Duodenal mucosa (tissue), 2 donors: ENCODE measurements around the gene CNTNAP2.

Experiments
- H3K27ac ChIP-seq: one replicate; pipeline ENCODE4 v1.7.0; 2013; ENCODE audit warnings: low read depth, low read length
- H3K27me3 ChIP-seq, 2 donors: one replicate each; pipeline ENCODE4 v1.7.0; 2013; ENCODE audit warnings: low read length in 2 of 2, control low read depth in 1 of 2; ENCODE audit not compliant: insufficient read depth in 2 of 2, control insufficient read depth in 1 of 2
- H3K36me3 ChIP-seq, 2 donors: one replicate each; pipeline ENCODE4 v1.7.0; 2013; ENCODE audit warnings: low read length in 2 of 2, control low read depth in 1 of 2; ENCODE audit not compliant: insufficient read depth in 2 of 2, control insufficient read depth in 1 of 2
- H3K4me1 ChIP-seq, 2 donors: one replicate each; pipeline ENCODE4 v1.7.0; 2013; ENCODE audit warnings: low read length in 2 of 2, control low read depth in 1 of 2; ENCODE audit not compliant: insufficient read depth in 2 of 2, control insufficient read depth in 1 of 2
- H3K4me3 ChIP-seq, 2 donors: one replicate each; pipeline ENCODE4 v1.7.0; 2013; ENCODE audit warnings: low read length in 2 of 2, low read depth in 1 of 2
- H3K9ac ChIP-seq, 2 donors: one replicate each; pipeline ENCODE4 v1.7.0; 2013; ENCODE audit warnings: low read length in 2 of 2, low read depth in 1 of 2
- H3K9me3 ChIP-seq, 2 donors: one replicate each; pipeline ENCODE4 v1.7.0; 2013; ENCODE audit warnings: low read length in 2 of 2, control low read depth in 1 of 2; ENCODE audit not compliant: control insufficient read depth in 1 of 2

CNTNAP2 gene

DNA sequence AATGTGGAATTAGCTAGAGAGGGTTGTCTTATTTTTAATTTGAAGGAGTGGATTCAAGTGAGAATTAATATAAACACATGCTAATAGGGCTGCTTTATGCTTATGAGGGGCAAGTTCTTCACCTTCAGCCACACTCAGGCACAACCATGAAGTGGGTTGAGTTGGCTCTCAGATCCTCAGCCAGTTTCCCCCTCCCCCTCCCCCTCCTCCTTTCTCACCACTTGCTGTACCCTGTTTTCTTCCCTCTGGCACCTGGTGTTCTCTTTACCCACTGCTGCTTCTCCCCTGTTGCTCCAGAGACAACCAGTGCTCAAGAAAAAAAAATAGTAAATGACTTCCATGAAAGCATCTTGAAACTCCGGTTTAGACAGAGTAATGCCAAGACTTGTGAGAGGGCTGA lies 1083.3 kb downstream of the CNTNAP2 start:
- H3K27ac ChIP-seq = no peak overlapping the region
- H3K9ac ChIP-seq = no peak overlapping the region
- no peaks in the 10 kb centered on the region for H3K36me3 ChIP-seq
- H3K9me3 ChIP-seq = peaks cover 0 to 5% of the 10 kb centered on the region in 2 donors
- H3K4me3 ChIP-seq = no peak overlapping the region
- H3K4me1 ChIP-seq = no peaks in the 10 kb centered on the region
- H3K27me3 ChIP-seq = no peaks in the 10 kb centered on the region

DNA sequence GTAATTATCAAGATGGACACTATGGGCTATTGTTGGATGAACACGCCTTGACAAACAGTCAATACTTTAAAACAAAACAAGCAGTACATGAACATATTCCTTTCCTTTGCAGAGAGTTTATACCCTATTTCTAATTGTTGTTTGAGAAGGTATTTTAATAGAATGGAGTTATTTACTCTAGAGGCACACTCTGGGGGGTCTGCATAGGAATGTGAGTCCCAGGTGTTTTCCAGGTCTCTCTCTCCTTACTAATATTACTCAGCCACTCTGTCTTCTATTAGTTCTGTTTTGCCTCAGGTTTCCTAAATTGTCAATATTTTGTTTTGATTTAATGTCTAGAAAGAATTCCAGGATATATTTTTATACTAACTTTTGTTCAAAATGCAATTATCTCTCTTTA lies 1091.4 kb downstream of the CNTNAP2 start:
- no peaks in the 10 kb centered on the region for H3K27me3 ChIP-seq
- H3K4me1 ChIP-seq = no peaks in the 10 kb centered on the region
- H3K9ac ChIP-seq = no peak overlapping the region

DNA sequence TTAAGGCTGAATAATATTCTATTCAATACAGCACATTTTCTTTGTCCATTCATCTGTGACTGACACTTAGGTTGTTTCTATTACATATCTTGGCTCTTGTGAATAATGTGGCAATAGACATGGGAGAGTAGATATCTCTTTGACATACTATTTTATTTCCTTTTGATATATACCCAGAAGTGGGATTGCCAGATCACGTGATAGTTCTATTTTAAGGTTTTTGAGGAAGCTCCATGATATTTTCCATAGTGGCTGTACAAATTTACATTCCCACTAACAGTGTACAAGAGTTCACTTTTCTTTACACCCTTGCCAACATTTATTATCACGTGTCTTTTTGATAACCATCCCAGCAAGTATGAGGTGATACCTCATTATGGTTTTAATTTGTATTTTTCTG lies 1114.7 kb downstream of the CNTNAP2 start:
- H3K4me3 ChIP-seq = no peak overlapping the region
- no peaks in the 10 kb centered on the region for H3K36me3 ChIP-seq
- no peak overlapping the region for H3K9ac ChIP-seq
- H3K27ac ChIP-seq = no peak overlapping the region
- no peaks in the 10 kb centered on the region for H3K27me3 ChIP-seq
- H3K4me1 ChIP-seq = no peaks in the 10 kb centered on the region
- peaks cover 0 to 2% of the 10 kb centered on the region in 2 donors for H3K9me3 ChIP-seq

More for the DNA sequence above, 1091.4 kb downstream of the CNTNAP2 start:
- no peak overlapping the region for H3K4me3 ChIP-seq
- H3K36me3 ChIP-seq = no peaks in the 10 kb centered on the region
- H3K27ac ChIP-seq = no peak overlapping the region
- no peaks in the 10 kb centered on the region for H3K9me3 ChIP-seq

GRCh38 chr7:147235645-147236382 lies 1119.2 kb downstream of the CNTNAP2 start:
- peaks cover 0 to 2% of the 10 kb centered on the region in 2 donors for H3K9me3 ChIP-seq
- no peak overlapping the region for H3K9ac ChIP-seq
- no peak overlapping the region for H3K4me3 ChIP-seq
- H3K27ac ChIP-seq = no peak overlapping the region
- no peaks in the 10 kb centered on the region for H3K4me1 ChIP-seq
- H3K36me3 ChIP-seq = no peaks in the 10 kb centered on the region
- no peaks in the 10 kb centered on the region for H3K27me3 ChIP-seq

GRCh38 chr7:147240468-147240867 lies 1123.9 kb downstream of the CNTNAP2 start:
- H3K4me1 ChIP-seq = no peaks in the 10 kb centered on the region
- H3K36me3 ChIP-seq = no peaks in the 10 kb centered on the region
- H3K9me3 ChIP-seq = peaks cover 0 to 2% of the 10 kb centered on the region in 2 donors
- no peak overlapping the region for H3K4me3 ChIP-seq
- no peak overlapping the region for H3K9ac ChIP-seq
- H3K27ac ChIP-seq = no peak overlapping the region
- no peaks in the 10 kb centered on the region for H3K27me3 ChIP-seq

GRCh38 chr7:147245274-147245673 lies 1128.7 kb downstream of the CNTNAP2 start:
- no peak overlapping the region for H3K4me3 ChIP-seq
- no peak overlapping the region for H3K9ac ChIP-seq
- no peaks in the 10 kb centered on the region for H3K36me3 ChIP-seq
- H3K4me1 ChIP-seq = no peaks in the 10 kb centered on the region
- H3K9me3 ChIP-seq = no peaks in the 10 kb centered on the region
- no peaks in the 10 kb centered on the region for H3K27me3 ChIP-seq
- H3K27ac ChIP-seq = no peak overlapping the region

DNA sequence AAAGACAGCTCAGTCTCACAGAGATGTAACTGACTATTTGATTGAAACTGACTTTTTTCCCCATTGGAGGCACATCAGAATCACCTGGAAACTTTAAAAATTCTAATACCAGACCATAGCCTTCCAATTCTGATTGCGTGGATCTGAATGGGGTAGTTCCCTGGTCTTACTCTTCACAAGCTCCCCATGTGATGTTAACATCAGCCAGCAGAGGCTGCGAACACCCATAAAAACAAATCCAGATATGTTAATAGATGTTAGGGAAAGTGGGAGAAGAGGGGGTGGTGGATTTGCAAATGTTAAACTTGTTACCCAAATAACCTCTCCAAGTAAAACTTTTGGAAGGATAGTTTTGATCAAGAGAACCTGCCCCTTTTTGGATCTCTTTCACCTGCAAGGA lies 1133.4 kb downstream of the CNTNAP2 start:
- H3K4me1 ChIP-seq = no peaks in the 10 kb centered on the region
- H3K36me3 ChIP-seq = no peaks in the 10 kb centered on the region
- no peaks in the 10 kb centered on the region for H3K27me3 ChIP-seq
- no peak overlapping the region for H3K4me3 ChIP-seq
- no peak overlapping the region for H3K9ac ChIP-seq
- H3K27ac ChIP-seq = no peak overlapping the region
- no peaks in the 10 kb centered on the region for H3K9me3 ChIP-seq

GRCh38 chr7:147251751-147252325 lies 1135.2 kb downstream of the CNTNAP2 start:
- no peak overlapping the region for H3K9ac ChIP-seq
- no peaks in the 10 kb centered on the region for H3K36me3 ChIP-seq
- no peaks in the 10 kb centered on the region for H3K27me3 ChIP-seq
- H3K9me3 ChIP-seq = no peaks in the 10 kb centered on the region
- H3K27ac ChIP-seq = no peak overlapping the region
- no peaks in the 10 kb centered on the region for H3K4me1 ChIP-seq
- H3K4me3 ChIP-seq = no peak overlapping the region

GRCh38 chr7:147261693-147262092 lies 1145.1 kb downstream of the CNTNAP2 start:
- Histone ChIP-seq H3K9me3 (peaks cover 3% of the 10 kb centered on the region in 2 donors), H3K27ac (no peak overlapping the region), H3K4me3 (no peak overlapping the region), H3K9ac (no peak overlapping the region), H3K36me3 (no peaks in the 10 kb centered on the region), H3K4me1 (no peaks in the 10 kb centered on the region), H3K27me3 (no peaks in the 10 kb centered on the region)

DNA sequence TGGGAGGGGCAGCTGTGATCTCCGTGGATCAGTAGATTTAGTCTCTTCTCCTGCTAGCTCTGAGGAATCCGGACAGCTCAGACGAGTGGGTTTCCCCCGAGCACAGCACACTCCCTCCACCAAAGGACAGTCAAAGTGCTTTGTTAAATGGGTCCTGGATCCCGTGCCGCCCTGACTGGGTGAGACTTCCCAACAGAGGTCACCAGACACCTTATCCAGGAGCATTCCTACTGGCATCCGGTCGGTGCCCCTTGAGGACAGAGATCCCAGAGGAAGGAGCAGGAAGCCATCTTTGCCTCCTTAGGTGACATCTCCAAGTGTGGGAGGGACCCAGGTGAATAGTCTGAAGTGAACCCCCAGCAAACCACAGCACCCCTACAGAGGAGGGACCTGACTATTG lies 1148.9 kb downstream of the CNTNAP2 start:
- Histone ChIP-seq H3K27me3 (no peaks in the 10 kb centered on the region), H3K9ac (no peak overlapping the region), H3K27ac (no peak overlapping the region), H3K4me1 (no peaks in the 10 kb centered on the region), H3K4me3 (no peak overlapping the region), H3K36me3 (no peaks in the 10 kb centered on the region), H3K9me3 (peaks cover 3% of the 10 kb centered on the region in 2 donors)
